GM21825 (cell line): ENCODE results near the gene TLCD2.
"Not testable (repeated sequence)": the region's sequence is repeated elsewhere in the genome, so short reads cannot be mapped to it uniquely, and the experiment has no call there.

Experiments
- ATAC-seq: cut with Tn5 transposase; IDR thresholded peaks from one replicate; pipeline ENCODE4 v1.9.1; 2021; ENCODE audit warnings: mild to moderate bottlenecking, moderate library complexity; ENCODE audit not compliant: unreplicated experiment

The TLCD2 gene

GRCh38 chr17:1709971-1710806 lies at the start of gene TLCD2:
TSS of gene TLCD2 (minus strand) at chr17:1710377. CDS start at chr17:1710242, 135 bp downstream.
- ATAC-seq, result no peak

- no peak for ATAC-seq
Observed at GRCh38 chr17:1759529-1759928, 49.4 kb upstream of the TLCD2 start.

- ATAC-seq, result no peak
Observed at GRCh38 chr17:1758807-1759206, 48.6 kb upstream of the TLCD2 start.

GRCh38 chr17:1755827-1756262 lies 45.7 kb upstream of the TLCD2 start:
- ATAC-seq, result no peak

- ATAC-seq, result no peak
Observed at GRCh38 chr17:1755252-1755826, 45.2 kb upstream of the TLCD2 start.

GRCh38 chr17:1754430-1755112 lies 44.4 kb upstream of the TLCD2 start:
- ATAC-seq, result no peak

GRCh38 chr17:1753767-1754429 lies 43.7 kb upstream of the TLCD2 start:
- ATAC-seq, result no peak

GRCh38 chr17:1752425-1753262 lies 42.5 kb upstream of the TLCD2 start:
- ATAC-seq, result no peak

- no peak for ATAC-seq
Observed at GRCh38 chr17:1750628-1751027, 40.5 kb upstream of the TLCD2 start.

- no peak for ATAC-seq
Observed at GRCh38 chr17:1746975-1747543, 36.9 kb upstream of the TLCD2 start.

- ATAC-seq, result no peak
Observed at GRCh38 chr17:1745513-1746020, 35.4 kb upstream of the TLCD2 start.

- ATAC-seq, result no peak
Observed at GRCh38 chr17:1744551-1745512, 34.7 kb upstream of the TLCD2 start.

- ATAC-seq, result no peak
Observed at GRCh38 chr17:1743088-1743439, 32.9 kb upstream of the TLCD2 start.

- no peak for ATAC-seq
Observed at GRCh38 chr17:1742371-1743087, 32.4 kb upstream of the TLCD2 start, which contains the start of gene SERPINF2. TSS of gene SERPINF2 (plus strand) at chr17:1742871. CDS start at chr17:1744996, 2,125 bp downstream.

- not testable (repeated sequence) for ATAC-seq
Observed at GRCh38 chr17:1741899-1742298, 31.7 kb upstream of the TLCD2 start.

- ATAC-seq, result no peak
Observed at GRCh38 chr17:1737531-1738291, 27.5 kb upstream of the TLCD2 start.
